ENCODE results near the gene VEGFA. TPM values are rescaled to one million over a fixed set of nuclear protein-coding genes. Genes with fewer than 3 reads are reported as not detected.

The VEGFA gene
- total RNA-seq, 4 donors from 2014 or later = 81.0 to 247 (median 156) TPM

GRCh38 chr6:43744931-43745727 is 24.9 kb upstream of the VEGFA start:
- Histone ChIP-seq H3K4me1 (no peaks in the 10 kb centered on the region), H3K27ac (no peak overlapping the region), H3K27me3 (no peaks in the 10 kb centered on the region), H3K36me3 (no peaks in the 10 kb centered on the region), H3K9me3 (no peaks in the 10 kb centered on the region), H3K4me3 (no peak overlapping the region)
- no peak for DNase-seq
- TF ChIP-seq, protein P1, sequence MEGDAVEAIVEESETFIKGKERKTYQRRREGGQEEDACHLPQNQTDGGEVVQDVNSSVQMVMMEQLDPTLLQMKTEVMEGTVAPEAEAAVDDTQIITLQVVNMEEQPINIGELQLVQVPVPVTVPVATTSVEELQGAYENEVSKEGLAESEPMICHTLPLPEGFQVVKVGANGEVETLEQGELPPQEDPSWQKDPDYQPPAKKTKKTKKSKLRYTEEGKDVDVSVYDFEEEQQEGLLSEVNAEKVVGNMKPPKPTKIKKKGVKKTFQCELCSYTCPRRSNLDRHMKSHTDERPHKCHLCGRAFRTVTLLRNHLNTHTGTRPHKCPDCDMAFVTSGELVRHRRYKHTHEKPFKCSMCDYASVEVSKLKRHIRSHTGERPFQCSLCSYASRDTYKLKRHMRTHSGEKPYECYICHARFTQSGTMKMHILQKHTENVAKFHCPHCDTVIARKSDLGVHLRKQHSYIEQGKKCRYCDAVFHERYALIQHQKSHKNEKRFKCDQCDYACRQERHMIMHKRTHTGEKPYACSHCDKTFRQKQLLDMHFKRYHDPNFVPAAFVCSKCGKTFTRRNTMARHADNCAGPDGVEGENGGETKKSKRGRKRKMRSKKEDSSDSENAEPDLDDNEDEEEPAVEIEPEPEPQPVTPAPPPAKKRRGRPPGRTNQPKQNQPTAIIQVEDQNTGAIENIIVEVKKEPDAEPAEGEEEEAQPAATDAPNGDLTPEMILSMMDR (IDR thresholded peaks at IDR 0.05) = no peak
- TF ChIP-seq POLR2A (IDR thresholded peaks at IDR 0.05) = no peak
- intact Hi-C loops (cut with DNase I; ENCODE audit: low total_unique reads) = no loop called here

DNA sequence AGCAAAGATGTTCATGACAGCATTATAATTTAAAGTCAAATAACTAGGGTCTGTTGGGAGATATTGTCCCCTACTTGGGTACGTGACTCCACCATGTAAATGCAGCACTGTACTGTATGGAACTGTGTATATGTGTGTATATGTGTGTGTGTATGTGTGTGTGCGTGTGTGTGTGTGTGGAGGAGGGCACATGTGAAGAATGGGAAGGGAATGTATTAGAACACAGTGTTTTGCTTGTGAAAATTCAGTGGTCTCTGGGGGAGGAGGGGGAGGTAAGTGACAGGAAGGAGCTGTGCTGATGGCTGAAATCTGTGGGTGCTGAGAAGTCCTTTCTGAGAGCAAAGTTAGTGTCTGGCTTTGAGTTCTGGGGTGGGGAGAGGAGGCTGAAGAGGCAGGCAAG is 23.9 kb upstream of the VEGFA start:
- Histone ChIP-seq H3K9me3 (no peaks in the 10 kb centered on the region), H3K4me1 (no peaks in the 10 kb centered on the region), H3K27me3 (no peaks in the 10 kb centered on the region), H3K36me3 (no peaks in the 10 kb centered on the region), H3K27ac (no peak overlapping the region), H3K4me3 (no peak overlapping the region)
- no peak for DNase-seq
- intact Hi-C loops (cut with DNase I; ENCODE audit: low total_unique reads) = no loop called here
- TF ChIP-seq, protein P1 (IDR thresholded peaks at IDR 0.05) = no peak
- no peak for TF ChIP-seq POLR2A (IDR thresholded peaks at IDR 0.05)

DNA sequence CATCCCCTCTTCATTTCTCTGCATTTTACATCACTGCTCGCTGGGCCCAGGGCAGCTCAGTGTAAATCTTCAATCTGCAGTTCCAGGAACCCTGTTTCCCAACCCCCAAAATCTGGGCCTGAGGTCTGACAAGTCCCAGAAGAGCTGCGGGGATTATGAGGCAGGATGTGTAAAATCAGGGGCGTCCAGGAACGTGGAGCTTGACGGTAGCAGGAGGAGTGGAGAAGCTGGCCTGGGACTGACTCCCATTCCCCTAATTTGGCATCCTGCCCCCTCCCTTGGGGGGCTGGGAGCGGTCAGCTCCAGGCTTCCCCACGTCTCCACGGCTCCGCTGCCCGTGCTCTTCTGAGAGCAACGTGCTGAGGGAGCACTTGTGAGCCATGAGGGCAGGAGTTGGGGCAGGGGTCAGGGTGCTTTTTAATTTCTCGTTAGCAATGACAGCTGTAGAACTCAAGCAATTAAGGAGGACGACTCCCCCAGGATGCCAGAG is 23.4 kb upstream of the VEGFA start:
- Histone ChIP-seq H3K27ac (no peak overlapping the region), H3K36me3 (no peaks in the 10 kb centered on the region), H3K4me1 (no peaks in the 10 kb centered on the region), H3K4me3 (no peak overlapping the region), H3K27me3 (no peaks in the 10 kb centered on the region), H3K9me3 (no peaks in the 10 kb centered on the region)
- no peak for DNase-seq
- intact Hi-C loops (cut with DNase I; ENCODE audit: low total_unique reads) = no loop called here
- TF ChIP-seq, protein P1 (IDR thresholded peaks at IDR 0.05) = no peak
- no peak for TF ChIP-seq POLR2A (IDR thresholded peaks at IDR 0.05)

DNA sequence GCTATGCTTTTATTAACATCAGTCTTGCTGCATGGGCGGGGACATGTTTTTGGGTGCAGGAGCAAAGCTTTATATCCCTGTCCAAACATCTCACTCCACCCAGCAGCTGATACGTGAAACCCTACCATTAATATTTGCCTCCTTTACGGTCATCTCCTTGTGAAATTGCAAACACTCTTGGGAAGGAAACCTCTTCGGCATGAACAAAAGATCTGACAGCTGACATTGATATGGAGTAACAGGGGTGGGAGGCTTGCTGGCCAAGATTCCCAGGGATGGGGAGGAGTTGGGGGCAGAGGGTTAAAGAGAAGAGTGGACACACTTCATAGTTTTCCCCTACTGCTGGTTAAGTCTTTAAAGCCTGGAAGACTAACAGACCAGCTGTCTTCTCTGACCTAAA is 22.2 kb upstream of the VEGFA start:
- no peak for TF ChIP-seq POLR2A (IDR thresholded peaks at IDR 0.05)
- TF ChIP-seq, protein P1 (IDR thresholded peaks at IDR 0.05) = no peak
- intact Hi-C loops (cut with DNase I; ENCODE audit: low total_unique reads) = no loop called here
- no peaks in the 10 kb centered on the region for H3K9me3 ChIP-seq
- H3K36me3 ChIP-seq = no peaks in the 10 kb centered on the region
- H3K4me1 ChIP-seq = no peaks in the 10 kb centered on the region
- DNase-seq = no peak
- no peak overlapping the region for H3K27ac ChIP-seq
- H3K4me3 ChIP-seq = no peak overlapping the region
- no peaks in the 10 kb centered on the region for H3K27me3 ChIP-seq

DNA sequence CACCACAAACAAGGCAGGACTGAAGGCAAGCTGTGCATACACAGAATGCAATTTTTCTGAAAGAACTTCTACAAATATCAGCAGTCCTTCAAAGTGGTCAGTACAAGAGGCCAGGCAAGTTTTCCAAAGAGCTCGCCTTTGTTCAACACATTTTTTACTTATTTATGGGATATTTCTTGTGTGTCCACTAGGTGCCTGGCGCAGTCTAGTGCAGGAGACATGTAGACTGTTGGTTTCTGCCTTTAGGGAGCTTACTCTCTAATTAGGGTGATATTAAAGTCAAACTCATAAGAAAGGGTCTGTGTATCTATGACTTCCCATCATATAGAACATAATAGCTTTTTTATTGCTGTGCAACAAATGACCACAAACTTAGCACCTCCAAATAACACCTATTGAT is 21.2 kb upstream of the VEGFA start:
- no peak overlapping the region for H3K27ac ChIP-seq
- H3K36me3 ChIP-seq = no peaks in the 10 kb centered on the region
- no peaks in the 10 kb centered on the region for H3K4me1 ChIP-seq
- no peak for DNase-seq
- no peak for TF ChIP-seq POLR2A (IDR thresholded peaks at IDR 0.05)
- TF ChIP-seq, protein P1 (IDR thresholded peaks at IDR 0.05) = no peak
- intact Hi-C loops (cut with DNase I; ENCODE audit: low total_unique reads) = no loop called here
- no peak overlapping the region for H3K4me3 ChIP-seq
- no peaks in the 10 kb centered on the region for H3K27me3 ChIP-seq
- H3K9me3 ChIP-seq = no peaks in the 10 kb centered on the region
